Naive B cell (primary cell): ENCODE data around the gene HSD3B1. TPM values are rescaled to one million over a fixed set of nuclear protein-coding genes. Genes with fewer than 3 reads are reported as not detected.
A peak's percentile ranks its signal among the peaks of the same experiment; 100 is the strongest.
"Not testable (repeated sequence)": the region's sequence is repeated elsewhere in the genome, so short reads cannot be mapped to it uniquely, and the experiment has no call there.

Source experiments
- ATAC-seq, 2 donors: fragments of 150-1000 bp; cut with Tn5 transposase; 2 replicates each; pipeline ENCODE4 v1.10.0; 2021; ENCODE audit warnings: low read depth in 2 of 2, mild to moderate bottlenecking in 2 of 2, moderate library complexity in 2 of 2
- DNase-seq: peaks from one replicate; pipeline ENCODE4 v3.0.0; 2022
- H3K27ac Mint-ChIP-seq, 6 donors: one replicate each; pipeline ENCODE4 v1.8.0; 2020 to 2022; ENCODE audit warnings: mild to moderate bottlenecking in 6 of 6, mixed read lengths in 6 of 6, moderate library complexity in 5 of 6, inconsistent platforms in 2 of 6
- H3K27me3 Mint-ChIP-seq, 3 donors: one replicate each; pipeline ENCODE4 v1.8.0; 2021 to 2022; ENCODE audit warnings: mixed read lengths in 3 of 3, mild to moderate bottlenecking in 1 of 3
- H3K36me3 Mint-ChIP-seq, 2 donors: one replicate each; pipeline ENCODE4 v1.8.0; 2020 to 2022; ENCODE audit warnings: mixed read lengths in 2 of 2, inconsistent platforms in 1 of 2, mild to moderate bottlenecking in 1 of 2
- H3K4me1 Mint-ChIP-seq, 3 donors: one replicate each; pipeline ENCODE4 v1.8.0; 2020 to 2022; ENCODE audit warnings: mixed read lengths in 3 of 3, inconsistent platforms in 1 of 3, mild to moderate bottlenecking in 1 of 3, moderate library complexity in 1 of 3
- H3K4me3 Mint-ChIP-seq, 8 donors: one replicate each; pipeline ENCODE4 v1.8.0; 2020 to 2022; ENCODE audit warnings: mild to moderate bottlenecking in 8 of 8, mixed read lengths in 8 of 8, moderate library complexity in 8 of 8, inconsistent platforms in 2 of 8
- H3K9me3 Mint-ChIP-seq, 7 donors: one replicate each; pipeline ENCODE4 v1.8.0; 2020 to 2022; ENCODE audit warnings: mixed read lengths in 7 of 7, mild to moderate bottlenecking in 5 of 7, inconsistent platforms in 2 of 7, moderate library complexity in 1 of 7
- polyA plus RNA-seq, 6 donors: library from polyadenylated mRNA; unstranded; fragments of 300-500 nt; fragmentation: Illumina TruSeq; gene quantifications; one replicate each; pipeline ENCODE4 v1.2.3, GENCODE V29; 2021; ENCODE audit warnings: low read depth in 6 of 6

HSD3B1 gene
- polyA plus RNA-seq, 6 donors from 2014 or later = not detected

DNA sequence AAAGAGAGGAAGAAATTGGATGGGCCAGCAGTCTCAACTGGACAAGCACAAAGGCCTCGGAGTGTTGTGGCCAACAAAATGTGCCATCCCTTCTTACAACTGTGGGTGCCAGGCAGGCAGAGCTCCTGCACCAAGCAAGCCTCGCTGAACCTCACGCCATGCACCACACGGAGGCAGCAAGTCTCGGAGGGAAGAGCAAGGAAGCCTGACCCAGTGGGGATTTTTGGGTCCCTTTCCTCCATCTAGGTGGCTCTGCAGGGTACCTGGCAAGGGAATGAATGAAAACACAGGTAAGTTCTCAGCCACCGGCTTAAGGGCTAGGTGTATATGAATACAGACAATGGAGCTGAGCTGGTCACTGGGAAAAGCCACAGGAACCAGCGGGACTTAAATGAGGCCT, 40.8 kb downstream of the HSD3B1 start:
- no peaks in the 10 kb centered on the region for H3K9me3 Mint-ChIP-seq
- H3K36me3 Mint-ChIP-seq = no peaks in the 10 kb centered on the region
- no peak overlapping the region for H3K4me3 Mint-ChIP-seq
- H3K4me1 Mint-ChIP-seq = no peaks in the 10 kb centered on the region
- peak overlapping the region in 1 of 6 donors; percentile 43 for H3K27ac Mint-ChIP-seq
- peaks cover 1 to 11% (median 5%) of the 10 kb centered on the region in 3 donors for H3K27me3 Mint-ChIP-seq
- DNase-seq = no peak
- ATAC-seq = no peak

DNA sequence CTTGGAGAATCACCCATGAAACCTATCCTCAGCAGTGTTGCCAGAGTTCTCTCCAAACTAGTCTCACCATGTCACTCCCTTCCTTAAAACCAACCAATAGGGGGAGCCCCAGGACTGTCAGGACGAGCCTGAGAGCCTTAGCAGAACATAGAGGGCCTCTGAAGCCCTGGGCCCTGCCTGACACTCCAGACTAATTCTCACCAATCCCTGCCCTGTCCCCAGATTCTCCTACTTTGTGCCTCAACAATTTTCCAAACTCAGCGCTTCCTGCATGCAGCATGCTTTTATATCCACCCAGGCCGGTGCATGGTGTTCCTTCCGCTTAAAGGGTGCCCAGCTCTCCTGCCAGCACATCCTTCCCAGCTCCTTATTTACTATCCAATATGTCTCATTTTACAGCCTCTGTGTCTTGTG, 42.7 kb downstream of the HSD3B1 start:
- no peaks in the 10 kb centered on the region for H3K4me1 Mint-ChIP-seq
- no peak overlapping the region for H3K4me3 Mint-ChIP-seq
- peaks cover 0 to 11% (median 0%) of the 10 kb centered on the region in 3 donors for H3K27me3 Mint-ChIP-seq
- DNase-seq (no peak), ATAC-seq (peak in 1 of 2 donors; percentile 38)
- no peaks in the 10 kb centered on the region for H3K36me3 Mint-ChIP-seq
- no peaks in the 10 kb centered on the region for H3K9me3 Mint-ChIP-seq
- H3K27ac Mint-ChIP-seq = no peak overlapping the region

DNA sequence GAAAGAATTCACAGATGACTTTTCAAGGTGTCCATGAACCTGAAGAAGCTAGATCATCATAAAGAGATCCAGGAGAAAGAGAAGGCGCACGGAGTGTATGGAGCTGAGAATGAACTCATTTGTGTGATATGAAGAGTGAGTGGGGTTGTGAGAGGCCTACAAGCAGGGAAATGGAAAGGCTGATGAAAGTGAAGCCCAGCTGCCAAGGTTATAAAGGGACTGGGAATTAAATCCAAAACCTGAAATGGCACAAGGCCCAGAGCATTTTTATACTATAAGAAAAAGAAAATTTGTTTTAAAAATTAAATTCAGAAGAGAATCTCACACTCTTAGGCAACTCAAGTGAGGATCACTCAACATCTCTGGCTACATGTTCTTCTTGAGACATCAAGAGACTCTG, 43.4 kb downstream of the HSD3B1 start:
- no peaks in the 10 kb centered on the region for H3K4me1 Mint-ChIP-seq
- no peak overlapping the region for H3K27ac Mint-ChIP-seq
- peaks cover 0 to 11% (median 0%) of the 10 kb centered on the region in 3 donors for H3K27me3 Mint-ChIP-seq
- ATAC-seq (no peak), DNase-seq (no peak)
- no peaks in the 10 kb centered on the region for H3K9me3 Mint-ChIP-seq
- no peaks in the 10 kb centered on the region for H3K36me3 Mint-ChIP-seq
- no peak overlapping the region for H3K4me3 Mint-ChIP-seq

DNA sequence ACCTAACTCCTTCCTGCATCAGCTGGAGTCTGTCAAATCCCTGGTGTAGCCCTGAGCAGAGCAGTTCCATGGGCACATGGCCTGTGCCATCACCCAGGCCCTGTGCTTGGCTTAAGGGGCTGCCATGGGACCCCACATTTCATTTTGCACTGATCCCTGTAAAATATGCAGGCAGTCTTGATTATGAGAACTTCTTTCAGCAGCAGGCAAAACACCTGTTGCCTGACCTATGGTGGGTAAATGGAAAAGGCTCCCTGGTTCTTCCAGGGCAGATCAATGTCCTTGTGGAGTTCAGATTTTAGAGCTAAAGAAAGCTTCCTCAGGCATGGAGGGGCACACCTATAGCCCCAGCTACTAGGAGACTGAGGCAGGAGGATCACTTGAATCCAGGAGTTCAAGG, 44.2 kb downstream of the HSD3B1 start:
- H3K36me3 Mint-ChIP-seq = no peaks in the 10 kb centered on the region
- no peak for DNase-seq
- no peak overlapping the region for H3K4me3 Mint-ChIP-seq
- ATAC-seq = no peak
- H3K4me1 Mint-ChIP-seq = no peaks in the 10 kb centered on the region
- H3K27me3 Mint-ChIP-seq = peaks cover 0 to 11% (median 0%) of the 10 kb centered on the region in 3 donors
- no peak overlapping the region for H3K27ac Mint-ChIP-seq
- H3K9me3 Mint-ChIP-seq = no peaks in the 10 kb centered on the region

DNA sequence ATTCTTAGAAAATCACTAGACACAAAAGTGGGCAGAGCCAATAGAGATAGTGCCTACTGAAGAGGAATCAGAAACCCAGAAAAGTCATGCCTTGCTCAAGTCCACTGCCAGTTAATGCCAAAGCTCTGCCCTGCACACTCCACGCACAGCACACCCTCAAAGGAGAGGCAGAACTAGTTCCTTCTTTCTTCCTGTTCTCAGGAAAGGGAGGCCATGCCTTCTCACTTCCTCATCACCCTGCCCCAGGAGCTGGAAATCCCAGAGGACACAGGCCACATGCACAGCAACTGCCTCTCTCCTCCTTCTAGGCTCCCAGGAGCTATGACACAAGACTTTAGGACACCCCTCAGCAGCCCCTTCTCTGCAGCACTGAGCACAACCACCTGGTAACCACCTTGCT, 45.6 kb downstream of the HSD3B1 start:
- H3K27ac Mint-ChIP-seq, ATAC-seq, H3K27me3 Mint-ChIP-seq, DNase-seq, H3K9me3 Mint-ChIP-seq, H3K36me3 Mint-ChIP-seq, H3K4me3 Mint-ChIP-seq, H3K4me1 Mint-ChIP-seq: not testable (repeated sequence)

DNA sequence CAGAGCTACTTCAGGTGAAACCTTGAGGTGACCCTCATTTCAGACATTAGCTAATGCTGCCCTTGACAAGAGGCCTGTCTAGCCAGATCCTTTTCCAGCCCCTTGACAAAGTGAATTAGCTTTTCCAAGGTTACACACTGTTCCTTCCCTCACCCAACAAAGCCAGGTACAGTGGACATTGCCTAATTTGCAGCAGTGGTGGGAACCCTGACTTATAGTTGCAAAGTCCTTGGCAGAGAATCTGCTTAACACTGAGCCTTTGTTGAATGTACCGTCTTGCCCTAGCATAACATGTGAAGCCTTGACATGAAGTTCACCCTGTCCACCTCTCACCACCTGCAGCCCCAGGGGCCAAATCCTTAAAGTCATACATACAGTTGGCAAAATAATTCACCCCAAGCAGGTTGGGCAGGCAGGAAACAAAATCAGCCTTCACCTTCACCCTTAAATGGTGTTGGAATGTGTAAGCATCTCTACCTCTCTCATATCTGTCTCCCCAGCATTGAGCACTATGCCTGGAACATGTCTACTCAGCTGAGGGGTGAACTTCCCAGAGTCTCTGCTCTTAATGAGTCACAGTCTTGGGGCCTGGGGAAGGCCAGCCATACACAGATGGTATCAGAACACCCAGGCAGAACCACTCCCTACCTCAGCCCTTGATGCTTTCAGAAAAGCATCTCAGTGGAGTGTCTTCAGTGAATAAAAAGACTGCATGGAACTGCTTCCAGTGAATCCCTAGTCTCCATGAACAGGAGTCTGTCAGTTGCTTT, 46.5 kb downstream of the HSD3B1 start:
- not testable (repeated sequence) for H3K36me3 Mint-ChIP-seq, H3K27me3 Mint-ChIP-seq, ATAC-seq, H3K9me3 Mint-ChIP-seq, H3K4me3 Mint-ChIP-seq, H3K4me1 Mint-ChIP-seq, H3K27ac Mint-ChIP-seq, DNase-seq

DNA sequence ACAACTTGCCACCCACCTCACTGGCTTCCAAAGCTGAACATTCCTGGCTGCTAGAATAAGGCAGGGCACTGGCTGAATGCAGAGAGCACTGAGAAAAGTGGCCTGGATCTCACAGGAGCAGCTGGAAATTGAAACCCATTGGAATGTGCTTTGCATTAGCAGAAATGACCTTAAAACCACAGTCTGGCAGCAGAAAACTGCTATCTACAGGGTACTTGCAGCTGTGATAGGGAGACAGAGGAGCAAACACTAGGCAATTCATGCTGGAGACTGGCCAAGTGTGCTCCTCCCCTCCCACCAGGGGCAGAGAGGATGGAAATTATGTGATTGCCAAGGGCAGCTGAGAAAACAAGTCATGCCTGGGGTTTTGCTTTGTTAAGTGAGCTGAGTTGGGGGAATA, 47.2 kb downstream of the HSD3B1 start:
- Mint-ChIP-seq H3K4me1 (no peaks in the 10 kb centered on the region), H3K9me3 (no peaks in the 10 kb centered on the region), H3K27me3 (no peaks in the 10 kb centered on the region), H3K4me3 (no peak overlapping the region), H3K27ac (no peak overlapping the region), H3K36me3 (no peaks in the 10 kb centered on the region)
- no peak for DNase-seq
- no peak for ATAC-seq

DNA sequence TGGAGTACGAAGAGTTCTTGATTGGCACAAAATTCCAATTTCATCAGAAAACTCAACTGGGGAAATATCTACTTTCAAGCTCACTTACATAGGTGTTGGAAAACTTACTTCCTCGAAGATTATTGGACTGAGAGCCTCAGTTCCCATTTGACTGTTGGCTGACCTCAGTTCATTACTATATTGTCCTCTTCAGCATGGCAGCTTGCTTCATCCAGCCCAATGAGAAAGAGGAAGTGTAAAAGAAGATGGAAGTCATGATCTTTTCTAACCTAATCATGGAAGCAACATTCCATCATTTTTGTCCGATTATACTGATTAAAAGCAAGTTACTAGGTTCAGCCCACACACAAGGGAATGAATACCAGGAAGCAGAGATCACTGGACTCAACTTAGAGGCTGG, 49.4 kb downstream of the HSD3B1 start:
- DNase-seq (no peak), ATAC-seq (no peak)
- no peaks in the 10 kb centered on the region for H3K36me3 Mint-ChIP-seq
- no peak overlapping the region for H3K27ac Mint-ChIP-seq
- H3K4me1 Mint-ChIP-seq = no peaks in the 10 kb centered on the region
- no peak overlapping the region for H3K4me3 Mint-ChIP-seq
- no peaks in the 10 kb centered on the region for H3K9me3 Mint-ChIP-seq
- no peaks in the 10 kb centered on the region for H3K27me3 Mint-ChIP-seq

DNA sequence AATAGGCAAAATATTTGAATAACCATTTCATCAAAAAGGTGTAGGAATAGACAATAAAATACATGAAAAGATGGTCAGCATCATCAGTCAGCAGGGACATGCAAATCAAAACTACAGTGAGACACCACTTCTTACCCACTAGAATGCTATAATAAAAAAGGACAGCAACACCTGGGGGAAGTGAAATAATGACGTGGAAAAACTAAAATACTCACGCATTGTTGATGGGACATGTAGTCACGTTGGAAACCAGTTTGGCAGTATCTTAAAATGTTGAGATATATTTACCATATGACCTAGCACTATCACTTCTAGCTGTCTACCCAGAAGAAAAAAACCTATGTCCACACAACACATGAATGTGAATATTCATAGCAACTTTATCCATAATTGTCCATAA, 53.4 kb downstream of the HSD3B1 start:
- H3K4me1 Mint-ChIP-seq, DNase-seq, H3K4me3 Mint-ChIP-seq, H3K36me3 Mint-ChIP-seq, H3K9me3 Mint-ChIP-seq, H3K27ac Mint-ChIP-seq, H3K27me3 Mint-ChIP-seq: not testable (repeated sequence)
- peak in 1 of 2 donors; percentile 50 for ATAC-seq

DNA sequence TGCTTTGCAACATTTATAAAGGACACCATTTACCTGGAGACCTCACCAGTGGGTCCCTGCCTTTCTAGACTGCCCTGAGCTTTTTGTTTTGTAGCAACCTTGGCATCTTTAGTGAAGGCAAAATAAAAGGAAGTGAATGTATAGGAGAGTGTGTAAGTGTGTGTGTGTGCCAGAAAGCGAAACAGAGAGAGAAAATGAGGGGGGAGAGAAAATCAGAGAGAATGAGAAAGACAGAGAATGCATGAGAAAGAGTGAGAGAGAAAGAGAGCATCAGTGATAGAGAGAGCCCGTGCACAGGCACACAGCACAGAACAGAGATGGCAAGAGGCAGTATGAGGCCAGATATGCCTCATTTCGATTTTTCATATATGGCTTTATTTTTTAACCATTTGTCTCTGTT, 57.5 kb downstream of the HSD3B1 start:
- ATAC-seq = peak in 1 of 2 donors; percentile 45
- Mint-ChIP-seq H3K9me3 (no peaks in the 10 kb centered on the region), H3K27ac (peak overlapping the region in 1 of 6 donors; percentile 21), H3K27me3 (peaks cover 9 to 12% (median 9%) of the 10 kb centered on the region in 3 donors), H3K4me1 (peaks cover 0 to 20% (median 12%) of the 10 kb centered on the region in 3 donors), H3K4me3 (peak overlapping the region in 2 of 8 donors; percentile 18 to 26), H3K36me3 (no peaks in the 10 kb centered on the region)
- no peak for DNase-seq

Other genes starting within 250 kb of the HSD3B1 start
- not detected for gene HAO2, start 138.4 kb upstream of the HSD3B1 start, polyA plus RNA-seq
- gene HSD3B2, start 92.1 kb upstream of the HSD3B1 start, polyA plus RNA-seq = not detected
- not detected for gene ZNF697, start 141.1 kb downstream of the HSD3B1 start, polyA plus RNA-seq
- 10 to 100 TPM in 1 of 6 donors, 1 to 10 TPM in 4, not detected in 1; 2.4 to 11.3 (median 2.7) TPM for gene PHGDH, start 204.7 kb downstream of the HSD3B1 start, polyA plus RNA-seq